Activated CD4-positive, alpha-beta T cell treated with anti-CD3 and anti-CD28 coated beads, Interleukin-2, amount 10 ng/mL, durations not matched to agents 24 days and 14 days (primary cell): ENCODE data around the gene TBX18. TPM values are rescaled to one million over a fixed set of nuclear protein-coding genes. Genes with fewer than 3 reads are reported as not detected.

ENCODE experiments used
- DNase-seq: peaks from one replicate; pipeline ENCODE4 v3.0.0; 2022
- H3K27ac Mint-ChIP-seq: one replicate; pipeline ENCODE4 v1.8.0; 2022; ENCODE audit warnings: mild to moderate bottlenecking, mixed read lengths
- H3K27me3 Mint-ChIP-seq: one replicate; pipeline ENCODE4 v1.8.0; 2022; ENCODE audit warnings: mixed read lengths
- H3K36me3 Mint-ChIP-seq: one replicate; pipeline ENCODE4 v1.8.0; 2022; ENCODE audit warnings: low read depth, mild to moderate bottlenecking, mixed read lengths
- H3K4me1 Mint-ChIP-seq: one replicate; pipeline ENCODE4 v1.8.0; 2021; ENCODE audit warnings: mixed read lengths
- H3K4me3 Mint-ChIP-seq: one replicate; pipeline ENCODE4 v1.8.0; 2022; ENCODE audit warnings: mild to moderate bottlenecking, moderate library complexity, mixed read lengths
- H3K9me3 Mint-ChIP-seq: one replicate; pipeline ENCODE4 v1.8.0; 2021; ENCODE audit warnings: mixed read lengths
- intact Hi-C: fragments of 100-400 bp; cut with micrococcal nuclease; formaldehyde crosslinking; loops from one replicate; pipeline ENCODE4 v1.15.1; 2023
- total RNA-seq: library from RNA; stranded (reverse); gene quantifications from 2 replicates; pipeline ENCODE4 v1.2.3, GENCODE V29; 2022

The TBX18 gene
- total RNA-seq, 1 donor from 2014 or later: not detected

DNA sequence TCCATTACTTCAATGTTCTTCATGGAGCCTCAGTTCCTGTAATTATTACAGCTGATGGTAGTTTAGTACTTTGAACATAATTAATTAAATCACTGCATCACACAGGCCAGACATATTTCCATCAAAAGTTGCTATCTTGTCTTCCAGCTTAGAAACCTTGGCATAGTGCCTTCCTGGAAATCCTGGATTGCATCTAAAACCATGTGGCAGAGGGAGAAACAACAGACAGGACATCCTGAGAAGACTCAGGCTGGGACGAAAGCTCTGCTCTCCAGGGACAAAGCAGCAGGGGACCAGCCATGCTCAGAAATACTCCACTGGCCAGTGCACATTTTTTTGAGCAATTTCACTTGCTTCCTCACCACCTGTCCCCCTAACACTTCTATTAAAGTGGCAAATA lies 55.3 kb downstream of the TBX18 start:
- H3K27ac Mint-ChIP-seq: no peak overlapping the region

DNA sequence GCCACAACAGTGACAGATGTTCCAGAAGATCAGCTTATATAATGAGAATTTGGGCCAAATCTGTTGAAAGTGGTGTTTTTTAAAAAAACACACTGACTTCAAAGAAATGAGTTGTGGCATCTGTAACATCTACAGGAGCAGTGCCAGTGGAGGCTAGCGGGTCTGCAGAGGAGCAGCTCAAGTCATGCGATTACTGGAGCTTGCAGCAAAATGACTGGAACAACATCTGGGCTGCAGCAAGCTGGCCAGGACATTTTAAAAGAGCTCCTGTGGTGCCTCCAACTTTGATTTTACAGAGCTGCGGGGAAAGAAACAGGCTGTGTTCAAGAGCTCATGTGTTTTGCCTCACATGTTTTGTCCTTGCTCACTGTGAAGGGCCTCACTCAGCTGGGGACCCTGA lies 57.2 kb downstream of the TBX18 start:
- intact Hi-C loops: no loop called here
- Mint-ChIP-seq H3K9me3 (no peaks in the 10 kb centered on the region), H3K27me3 (no peaks in the 10 kb centered on the region)

More for the DNA sequence above, 55.3 kb downstream of the TBX18 start:
- no peaks in the 10 kb centered on the region for H3K27me3 Mint-ChIP-seq
- DNase-seq: no peak
- H3K9me3 Mint-ChIP-seq: no peaks in the 10 kb centered on the region
- H3K4me1 Mint-ChIP-seq: no peaks in the 10 kb centered on the region
- intact Hi-C loops: no loop called here
- no peaks in the 10 kb centered on the region for H3K36me3 Mint-ChIP-seq
- no peak overlapping the region for H3K4me3 Mint-ChIP-seq

DNA sequence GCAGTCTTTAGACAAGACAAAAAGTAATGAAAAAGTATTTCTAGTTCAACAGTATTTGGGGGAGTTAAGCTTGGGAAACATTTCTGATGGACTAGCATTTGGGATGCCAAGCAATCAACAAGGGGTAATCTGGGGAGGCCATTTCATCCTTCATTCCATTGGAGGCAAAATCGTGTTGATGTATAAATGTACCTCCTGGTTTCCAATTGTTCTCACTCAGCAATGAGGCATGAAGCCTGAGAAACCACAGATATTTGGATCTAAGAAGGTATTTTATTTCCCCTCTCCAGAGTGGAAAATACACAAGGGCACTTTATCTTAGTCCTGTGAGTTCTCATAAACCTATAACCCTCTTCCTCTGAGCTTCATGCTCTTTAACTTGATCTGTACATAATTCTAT lies 68.2 kb downstream of the TBX18 start:
- H3K4me1 Mint-ChIP-seq: no peaks in the 10 kb centered on the region
- no peaks in the 10 kb centered on the region for H3K27me3 Mint-ChIP-seq
- intact Hi-C loops: no loop called here
- no peak overlapping the region for H3K4me3 Mint-ChIP-seq
- no peaks in the 10 kb centered on the region for H3K9me3 Mint-ChIP-seq
- H3K36me3 Mint-ChIP-seq: no peaks in the 10 kb centered on the region
- no peak for DNase-seq
- no peak overlapping the region for H3K27ac Mint-ChIP-seq

More for the DNA sequence above, 57.2 kb downstream of the TBX18 start:
- H3K4me1 Mint-ChIP-seq: no peaks in the 10 kb centered on the region
- H3K27ac Mint-ChIP-seq: no peak overlapping the region
- no peaks in the 10 kb centered on the region for H3K36me3 Mint-ChIP-seq
- DNase-seq: no peak
- H3K4me3 Mint-ChIP-seq: no peak overlapping the region

DNA sequence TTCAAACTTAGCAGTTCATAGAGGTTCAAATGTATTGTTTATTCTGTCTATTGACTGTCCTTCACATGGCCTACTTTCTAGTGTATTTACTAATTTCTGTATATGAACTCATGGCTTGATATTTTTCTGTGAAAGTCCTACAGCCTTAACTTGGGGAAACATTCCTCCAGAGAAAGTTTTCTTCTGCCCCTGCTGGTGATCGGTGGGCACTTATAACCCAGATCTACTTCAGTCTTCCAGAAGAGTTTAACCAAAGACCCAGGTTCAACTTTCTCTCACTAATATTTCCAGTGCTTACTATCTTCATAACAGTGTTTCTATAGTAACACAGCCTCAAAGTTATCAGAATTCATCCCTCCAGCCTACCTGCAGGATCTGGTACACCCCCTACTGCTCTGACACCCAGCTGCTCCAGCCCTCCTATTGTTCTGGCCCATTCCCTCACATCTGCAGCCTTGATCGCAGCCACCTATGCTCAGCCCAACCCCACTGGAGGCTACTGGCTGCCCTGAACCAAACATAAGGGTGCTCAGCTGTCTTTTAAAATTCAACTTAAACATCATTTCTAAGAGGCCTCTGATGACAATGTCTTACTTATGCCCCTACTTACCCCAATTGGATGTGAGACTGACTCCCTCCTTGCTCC lies 72.3 kb downstream of the TBX18 start:
- H3K4me3 Mint-ChIP-seq: no peak overlapping the region
- H3K27ac Mint-ChIP-seq: no peak overlapping the region
- H3K36me3 Mint-ChIP-seq: no peaks in the 10 kb centered on the region
- DNase-seq: no peak
- H3K27me3 Mint-ChIP-seq: no peaks in the 10 kb centered on the region
- intact Hi-C loops: no loop called here
- no peaks in the 10 kb centered on the region for H3K4me1 Mint-ChIP-seq
- H3K9me3 Mint-ChIP-seq: no peaks in the 10 kb centered on the region

DNA sequence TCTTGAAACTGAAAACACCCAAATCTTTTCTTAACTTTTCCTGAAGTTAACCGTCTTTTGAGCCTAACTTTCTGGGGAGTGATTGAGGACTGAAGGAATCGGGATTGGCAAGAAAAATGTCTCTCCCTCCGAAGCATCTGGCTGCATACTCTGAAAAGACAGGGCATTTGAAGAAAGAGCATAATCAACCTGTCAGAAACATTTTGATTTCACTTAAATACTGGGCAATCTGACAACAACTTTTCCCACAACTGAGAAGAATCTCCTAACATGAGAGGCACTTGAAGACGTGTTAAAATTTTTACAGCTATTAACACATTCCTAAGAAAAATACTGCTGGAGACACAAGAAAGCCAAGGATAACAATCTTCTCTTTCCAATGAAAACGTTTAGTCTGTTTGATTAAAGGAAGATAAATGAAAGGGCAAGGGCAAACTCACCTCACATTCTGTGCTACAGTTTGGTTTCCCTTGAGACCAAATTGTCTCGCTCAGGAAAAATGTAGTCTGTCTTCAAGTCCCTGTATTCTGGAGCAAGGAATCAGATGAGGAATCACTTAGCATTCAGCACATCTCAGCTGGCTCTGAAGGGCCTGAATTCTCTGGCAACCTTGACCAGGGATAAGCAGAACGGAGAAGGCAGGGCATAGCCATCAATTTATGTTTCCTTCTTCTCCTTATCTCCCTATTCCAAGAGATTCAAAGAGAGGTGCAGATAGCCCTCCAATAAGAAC lies 76.1 kb downstream of the TBX18 start:
- H3K9me3 Mint-ChIP-seq: no peaks in the 10 kb centered on the region
- no peaks in the 10 kb centered on the region for H3K27me3 Mint-ChIP-seq
- H3K4me3 Mint-ChIP-seq: no peak overlapping the region
- no peaks in the 10 kb centered on the region for H3K4me1 Mint-ChIP-seq
- no peaks in the 10 kb centered on the region for H3K36me3 Mint-ChIP-seq
- DNase-seq: no peak
- H3K27ac Mint-ChIP-seq: no peak overlapping the region
- intact Hi-C loops: no loop called here

DNA sequence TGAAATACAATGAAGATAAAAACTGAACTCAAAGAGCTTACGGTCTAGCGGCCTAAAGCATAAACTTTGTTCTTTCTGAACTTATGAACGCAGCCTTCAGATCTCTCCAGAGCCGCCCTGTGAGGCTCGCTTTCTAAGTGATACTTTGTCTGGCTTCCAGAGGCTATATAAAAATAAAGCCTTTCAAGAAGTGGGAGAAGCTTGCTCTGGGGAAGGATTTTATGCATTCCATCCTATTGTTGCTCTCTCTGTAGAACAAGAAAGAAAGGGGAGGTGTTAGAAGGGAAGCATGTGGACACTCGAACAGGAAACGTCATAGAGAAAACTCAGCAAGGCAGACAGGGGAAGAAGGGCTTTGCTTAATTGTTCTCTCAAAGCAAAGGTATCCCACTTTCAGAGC lies 77.0 kb downstream of the TBX18 start:
- intact Hi-C loops: no loop called here
- Mint-ChIP-seq H3K36me3 (no peaks in the 10 kb centered on the region), H3K27ac (no peak overlapping the region), H3K4me1 (no peaks in the 10 kb centered on the region), H3K27me3 (no peaks in the 10 kb centered on the region), H3K4me3 (no peak overlapping the region), H3K9me3 (no peaks in the 10 kb centered on the region)
- DNase-seq: no peak

DNA sequence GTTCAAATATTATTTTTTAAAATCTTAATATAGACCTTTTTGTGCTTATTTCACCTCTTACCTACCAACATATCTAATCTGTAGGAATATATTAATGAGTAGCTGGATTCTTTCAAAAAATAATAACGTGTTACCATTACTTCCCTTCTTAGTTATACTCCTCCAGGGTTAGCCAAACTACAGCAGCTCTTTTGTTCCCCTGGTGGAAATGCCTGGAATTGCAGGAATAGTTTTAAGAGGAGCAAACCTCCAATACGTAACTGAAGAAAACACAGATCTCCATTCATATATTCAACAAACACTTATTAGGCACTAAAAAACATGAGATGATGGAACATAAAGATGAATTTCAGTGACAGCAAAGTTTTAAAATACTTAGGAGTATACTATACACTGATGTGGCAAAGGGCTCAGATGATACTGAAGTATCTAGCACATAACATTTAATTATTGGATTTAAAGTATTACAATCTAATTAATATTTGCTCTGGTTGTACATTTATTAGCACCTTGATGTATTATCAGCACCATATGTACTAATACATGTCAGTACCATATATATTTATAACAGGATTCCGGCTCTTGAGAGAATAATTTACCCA lies 78.3 kb downstream of the TBX18 start:
- no peak overlapping the region for H3K4me3 Mint-ChIP-seq
- DNase-seq: no peak
- no peaks in the 10 kb centered on the region for H3K4me1 Mint-ChIP-seq
- H3K36me3 Mint-ChIP-seq: no peaks in the 10 kb centered on the region
- intact Hi-C loops: no loop called here
- no peak overlapping the region for H3K27ac Mint-ChIP-seq
- no peaks in the 10 kb centered on the region for H3K27me3 Mint-ChIP-seq
- peaks cover 3% of the 10 kb centered on the region for H3K9me3 Mint-ChIP-seq

DNA sequence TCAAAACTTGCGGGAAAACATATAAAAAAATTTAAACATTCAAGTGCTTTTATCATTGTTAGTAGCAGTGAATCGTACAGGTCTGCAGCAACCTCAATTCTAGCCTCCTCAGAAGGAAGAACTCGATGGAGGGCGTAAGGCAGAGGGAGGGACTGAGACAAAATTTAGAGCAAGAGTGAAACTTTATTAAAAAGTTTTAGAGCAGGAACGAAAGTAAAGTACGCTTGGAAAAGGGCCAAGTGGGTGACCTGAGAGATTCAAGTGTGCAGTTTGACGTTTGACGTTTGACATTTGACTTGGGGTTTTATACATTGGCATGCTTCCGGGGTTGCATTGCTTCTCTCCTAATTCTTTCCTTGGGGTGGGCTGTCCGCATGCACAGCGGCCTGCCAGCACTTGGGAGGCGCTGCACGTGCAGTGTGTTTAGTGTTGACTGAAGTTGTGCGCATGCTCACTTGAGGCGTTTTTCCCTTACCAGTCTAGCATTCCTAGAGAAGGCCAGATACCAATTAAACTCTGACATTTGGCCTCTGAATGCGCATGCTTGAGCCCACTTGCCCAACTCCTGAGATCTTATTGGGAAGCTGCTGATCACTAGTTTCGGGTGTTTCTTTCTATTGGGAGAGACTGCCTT lies 82.6 kb downstream of the TBX18 start:
- H3K27ac Mint-ChIP-seq: no peak overlapping the region
- no peak overlapping the region for H3K4me3 Mint-ChIP-seq
- peaks cover 3% of the 10 kb centered on the region for H3K9me3 Mint-ChIP-seq
- no peaks in the 10 kb centered on the region for H3K27me3 Mint-ChIP-seq
- no peaks in the 10 kb centered on the region for H3K4me1 Mint-ChIP-seq
- no peak for DNase-seq
- intact Hi-C loops: no loop called here
- no peaks in the 10 kb centered on the region for H3K36me3 Mint-ChIP-seq

DNA sequence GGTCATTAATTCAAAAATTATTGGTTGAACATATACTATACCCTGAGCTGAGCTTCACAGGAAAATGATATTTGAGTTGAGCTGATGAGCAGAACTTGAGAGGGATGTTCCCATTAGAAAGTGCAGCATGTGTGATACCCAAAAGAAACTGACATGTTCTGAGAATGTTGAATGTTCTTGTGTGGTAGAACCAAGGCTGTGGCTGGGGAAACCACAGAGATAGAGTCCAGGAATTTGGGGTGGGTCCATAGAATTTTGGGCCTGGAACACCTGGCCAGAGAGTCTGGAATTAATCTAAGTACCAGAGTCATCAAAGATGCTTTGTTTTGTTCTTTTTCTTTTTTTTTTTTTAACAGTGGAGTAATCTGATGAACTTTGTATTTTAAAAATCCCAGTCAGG lies 88.7 kb downstream of the TBX18 start:
- H3K27ac Mint-ChIP-seq: no peak overlapping the region
- no peaks in the 10 kb centered on the region for H3K9me3 Mint-ChIP-seq
- intact Hi-C loops: no loop called here
- no peak for DNase-seq
- no peak overlapping the region for H3K4me3 Mint-ChIP-seq
- H3K4me1 Mint-ChIP-seq: no peaks in the 10 kb centered on the region
- no peaks in the 10 kb centered on the region for H3K27me3 Mint-ChIP-seq
- H3K36me3 Mint-ChIP-seq: no peaks in the 10 kb centered on the region

DNA sequence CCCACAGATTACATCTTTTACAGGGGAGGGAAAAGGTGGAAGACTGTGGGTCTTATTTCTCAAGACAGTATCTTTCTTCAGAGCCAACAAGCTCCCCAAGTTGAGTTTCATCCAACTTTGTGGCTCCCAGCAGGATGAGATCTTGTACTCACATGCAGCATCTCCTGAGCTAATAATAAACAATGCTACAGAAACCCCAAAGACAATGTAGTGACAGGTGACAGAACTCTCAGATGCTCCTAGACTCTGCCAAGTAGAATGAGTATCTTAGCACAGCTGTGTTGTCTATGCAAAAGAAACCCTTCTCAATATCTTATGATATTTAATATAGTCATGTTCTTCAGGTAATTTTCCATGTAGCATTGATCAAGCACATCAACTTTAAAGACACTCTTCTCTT lies 90.0 kb downstream of the TBX18 start:
- no peaks in the 10 kb centered on the region for H3K27me3 Mint-ChIP-seq
- no peak overlapping the region for H3K27ac Mint-ChIP-seq
- no peaks in the 10 kb centered on the region for H3K36me3 Mint-ChIP-seq
- no peaks in the 10 kb centered on the region for H3K9me3 Mint-ChIP-seq
- no peaks in the 10 kb centered on the region for H3K4me1 Mint-ChIP-seq
- no peak overlapping the region for H3K4me3 Mint-ChIP-seq
- no peak for DNase-seq
- intact Hi-C loops: no loop called here

DNA sequence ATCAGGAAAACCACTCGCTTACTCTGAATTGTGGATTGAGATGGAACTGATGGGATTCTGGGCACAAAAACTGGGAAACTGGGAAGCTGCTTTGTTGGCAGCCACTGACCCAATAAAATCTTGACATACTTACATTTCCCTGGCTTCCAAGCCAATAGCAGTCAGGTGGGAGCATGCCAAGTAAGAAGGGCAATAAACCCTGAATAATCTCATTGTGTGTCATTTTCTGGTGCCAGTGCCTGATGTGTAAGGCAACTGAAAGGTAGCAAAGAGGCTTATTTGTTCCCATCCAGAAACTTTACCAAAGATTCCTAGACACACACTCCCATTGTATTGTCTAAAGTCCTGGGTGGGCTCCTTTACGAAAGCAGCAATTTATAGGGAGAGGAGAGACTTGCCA lies 93.2 kb downstream of the TBX18 start:
- Mint-ChIP-seq H3K4me3 (no peak overlapping the region), H3K27me3 (no peaks in the 10 kb centered on the region), H3K9me3 (no peaks in the 10 kb centered on the region), H3K4me1 (no peaks in the 10 kb centered on the region), H3K27ac (no peak overlapping the region), H3K36me3 (no peaks in the 10 kb centered on the region)
- no peak for DNase-seq
- intact Hi-C loops: no loop called here

DNA sequence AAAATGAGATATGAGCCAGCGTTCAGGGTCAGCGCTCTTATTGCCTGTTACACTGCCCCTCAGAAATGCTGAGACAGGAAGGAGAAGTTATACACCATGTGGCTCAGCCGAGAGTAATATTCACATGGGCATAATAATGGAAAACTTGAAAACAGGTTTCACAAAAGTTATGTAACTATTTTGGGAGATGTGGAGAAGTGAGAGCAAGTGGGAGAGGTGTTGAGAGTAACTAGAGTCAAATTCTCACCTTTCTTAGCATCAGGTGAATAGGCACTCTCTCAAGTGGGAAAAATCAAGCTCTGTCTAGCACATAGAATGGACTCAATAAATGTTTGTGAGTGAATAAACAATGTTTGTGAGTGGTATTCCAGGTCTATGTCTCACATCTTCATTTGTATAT lies 94.5 kb downstream of the TBX18 start:
- H3K36me3 Mint-ChIP-seq: no peaks in the 10 kb centered on the region
- no peaks in the 10 kb centered on the region for H3K27me3 Mint-ChIP-seq
- H3K9me3 Mint-ChIP-seq: no peaks in the 10 kb centered on the region
- no peak overlapping the region for H3K27ac Mint-ChIP-seq
- no peaks in the 10 kb centered on the region for H3K4me1 Mint-ChIP-seq
- DNase-seq: no peak
- H3K4me3 Mint-ChIP-seq: no peak overlapping the region
- intact Hi-C loops: no loop called here

DNA sequence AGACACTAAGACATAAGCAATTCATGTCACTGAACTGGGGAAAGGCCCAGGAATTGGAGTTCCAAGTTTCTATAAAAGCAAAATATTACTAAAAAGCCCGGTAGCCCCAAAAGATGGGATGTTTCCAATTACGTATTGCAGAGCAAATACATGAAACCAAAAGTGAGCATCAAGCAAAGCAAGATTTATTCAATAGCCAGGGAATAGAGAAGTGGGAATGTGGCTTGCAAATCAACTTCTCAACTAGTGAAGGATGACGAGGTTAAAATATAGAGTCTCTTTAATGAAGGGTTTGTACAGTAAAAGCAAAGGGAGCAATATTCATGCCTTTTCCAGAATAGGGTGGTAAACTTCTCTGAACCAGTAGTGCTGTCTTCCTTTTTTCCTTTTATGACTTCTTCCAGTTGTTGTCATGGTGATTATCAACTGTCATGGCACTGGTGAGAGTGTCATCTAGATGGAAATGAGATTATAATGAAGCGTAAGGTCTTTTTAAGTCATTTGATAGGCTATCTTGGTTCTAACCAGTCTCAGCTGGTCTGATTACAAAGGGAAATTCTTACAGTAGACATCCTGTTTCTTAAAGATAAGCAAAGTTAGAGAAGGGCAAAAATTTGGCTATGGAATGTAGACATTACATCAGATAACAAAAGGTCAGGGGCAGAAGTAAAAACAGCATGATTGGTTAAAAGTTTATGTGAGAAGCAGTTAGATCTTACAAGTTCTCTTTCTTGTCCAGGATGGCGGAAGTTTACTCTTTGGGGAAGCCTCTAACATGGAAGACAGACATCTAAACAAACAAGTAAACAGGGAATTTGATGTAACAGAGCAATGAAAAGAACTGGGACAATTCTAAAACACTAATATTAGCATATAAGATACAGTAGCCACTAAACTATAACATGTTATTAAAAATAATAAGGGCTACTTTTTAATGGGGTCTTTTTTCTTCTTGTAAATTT lies 96.9 kb downstream of the TBX18 start:
- intact Hi-C loops: no loop called here

More for the DNA sequence above, 96.9 kb downstream of the TBX18 start:
- no peak for DNase-seq
- H3K9me3 Mint-ChIP-seq: no peaks in the 10 kb centered on the region
- H3K27ac Mint-ChIP-seq: no peak overlapping the region
- no peaks in the 10 kb centered on the region for H3K4me1 Mint-ChIP-seq
- no peak overlapping the region for H3K4me3 Mint-ChIP-seq
- no peaks in the 10 kb centered on the region for H3K36me3 Mint-ChIP-seq
- no peaks in the 10 kb centered on the region for H3K27me3 Mint-ChIP-seq
